GM21576 (cell line): Measurements from ENCODE around the gene LRFN2.

ENCODE experiments used
- ATAC-seq: cut with Tn5 transposase; IDR thresholded peaks from one replicate; pipeline ENCODE4 v1.9.1; 2021; ENCODE audit warnings: mild to moderate bottlenecking, moderate library complexity; ENCODE audit not compliant: unreplicated experiment

Gene LRFN2

GRCh38 chr6:40480678-40481077, 106.5 kb downstream of the LRFN2 start:
- ATAC-seq, result no peak

GRCh38 chr6:40479706-40480105, 107.5 kb downstream of the LRFN2 start:
- ATAC-seq, result no peak

- no peak for ATAC-seq
Observed at GRCh38 chr6:40477246-40478126, 109.7 kb downstream of the LRFN2 start.

GRCh38 chr6:40476673-40477072, 110.5 kb downstream of the LRFN2 start:
- no peak for ATAC-seq

GRCh38 chr6:40474937-40475336, 112.2 kb downstream of the LRFN2 start:
- no peak for ATAC-seq

GRCh38 chr6:40473026-40473425, 114.1 kb downstream of the LRFN2 start:
- ATAC-seq, result no peak

GRCh38 chr6:40472353-40472752, 114.8 kb downstream of the LRFN2 start:
- no peak for ATAC-seq

- ATAC-seq, result no peak
Observed at GRCh38 chr6:40471243-40471642, 115.9 kb downstream of the LRFN2 start.

GRCh38 chr6:40469323-40469722, 117.8 kb downstream of the LRFN2 start:
- no peak for ATAC-seq

- no peak for ATAC-seq
Observed at GRCh38 chr6:40466986-40467539, 120.1 kb downstream of the LRFN2 start.

GRCh38 chr6:40461643-40462042, 125.5 kb downstream of the LRFN2 start:
- ATAC-seq, result no peak

GRCh38 chr6:40460380-40460779, 126.8 kb downstream of the LRFN2 start:
- no peak for ATAC-seq

GRCh38 chr6:40457261-40457660, 129.9 kb downstream of the LRFN2 start:
- no peak for ATAC-seq

GRCh38 chr6:40456390-40457013, 130.7 kb downstream of the LRFN2 start:
- ATAC-seq, result no peak

- ATAC-seq, result no peak
Observed at GRCh38 chr6:40455686-40456389, 131.3 kb downstream of the LRFN2 start.

GRCh38 chr6:40450483-40450882, 136.7 kb downstream of the LRFN2 start:
- ATAC-seq, result no peak

- no peak for ATAC-seq
Observed at GRCh38 chr6:40444811-40445210, 142.4 kb downstream of the LRFN2 start.

- ATAC-seq, result no peak
Observed at GRCh38 chr6:40444312-40444711, 142.9 kb downstream of the LRFN2 start.

GRCh38 chr6:40443842-40444241, 143.3 kb downstream of the LRFN2 start:
- no peak for ATAC-seq

- ATAC-seq, result no peak
Observed at GRCh38 chr6:40442591-40442990, 144.6 kb downstream of the LRFN2 start.

- no peak for ATAC-seq
Observed at GRCh38 chr6:40441150-40441549, 146.0 kb downstream of the LRFN2 start.
